SK-N-SH (cell line): ENCODE measurements around the gene ADAM33. TPM values are rescaled to one million over a fixed set of nuclear protein-coding genes. Genes with fewer than 3 reads are reported as not detected.

ENCODE experiments used
- CTCF ChIA-PET: fragments of 300-600, 350-600 bp; formaldehyde crosslinking; extraction: SDS; loops from one replicate; lab custom pipeline; 2021; lab: Yijun Ruan, JAX
- POLR2A ChIA-PET: fragments of 350-600 bp; sonication (Branson Sonifier 250); formaldehyde crosslinking; extraction: SDS; loops from one replicate; lab custom pipeline; 2020; ENCODE audit warnings: antibody characterized with exemption, inconsistent platforms; lab: Yijun Ruan, JAX
- DNase-seq: peaks from one replicate; pipeline ENCODE4 v3.0.0; 2012
- H2AFZ ChIP-seq: fragments of 200-600 bp; sonication (generic); 2 replicates; pipeline ENCODE4 v1.8.1; 2016; ENCODE audit warnings: antibody characterized with exemption, mild to moderate bottlenecking, low read depth
- H3F3A ChIP-seq: fragments of 200-600 bp; sonication (generic); replicated peaks from 2 replicates; pipeline ENCODE3; 2016; ENCODE audit warnings: antibody characterized with exemption, mild to moderate bottlenecking; ENCODE audit not compliant: insufficient read depth
- H3K27ac ChIP-seq, 2 experiments: fragments of 200-500 bp in 1 of 2; fragments of 200-600 bp in 1 of 2; sonication (Bioruptor generic) in 1 of 2; sonication (generic), shearing (Covaris generic) in 1 of 2; 2 replicates each; pipeline versions ENCODE4 v1.5.1 to v1.6.1; 2014 to 2016; ENCODE audit warnings: low read depth in 2 of 2, inconsistent platforms in 1 of 2, low read length in 1 of 2, mild to moderate bottlenecking in 1 of 2, mixed read lengths in 1 of 2
- H3K27me3 ChIP-seq: fragments of 200-600 bp; sonication (generic), shearing (Covaris generic); 2 replicates; pipeline ENCODE4 v1.6.1; 2016; ENCODE audit warnings: mixed run types; ENCODE audit not compliant: insufficient read depth
- H3K36me3 ChIP-seq, 2 experiments: fragments of 200-500 bp in 1 of 2; fragments of 200-600 bp in 1 of 2; sonication (Bioruptor generic) in 1 of 2; sonication (generic) in 1 of 2; replicated peaks in 1 of 2; 2 replicates each; pipeline versions ENCODE3 to v1.5.1; 2014 to 2016; ENCODE audit warnings: low read length in 1 of 2, mild to moderate bottlenecking in 1 of 2; ENCODE audit not compliant: insufficient read depth in 2 of 2, control insufficient read depth in 1 of 2
- H3K4me1 ChIP-seq, 2 experiments: fragments of 200-500 bp in 1 of 2; fragments of 200-600 bp in 1 of 2; sonication (Bioruptor generic) in 1 of 2; sonication (generic), shearing (Covaris generic) in 1 of 2; 2 replicates each; pipeline versions ENCODE4 v1.5.1 to v1.6.1; 2014 to 2016; ENCODE audit warnings: low read depth in 1 of 2, low read length in 1 of 2, mixed run types in 1 of 2; ENCODE audit not compliant: insufficient read depth in 2 of 2, control insufficient read depth in 1 of 2
- H3K4me2 ChIP-seq: fragments of 200-600 bp; sonication (generic), shearing (Covaris generic); 2 replicates; pipeline ENCODE4 v1.6.1; 2017; ENCODE audit warnings: mixed run types
- H3K4me3 ChIP-seq, 2 experiments: fragments of 200-500 bp in 1 of 2; fragments of 200-600 bp in 1 of 2; sonication (Bioruptor generic) in 1 of 2; sonication (generic), shearing (Covaris generic) in 1 of 2; 2 replicates each; pipeline versions ENCODE4 v1.5.1 to v1.8.1; 2014 to 2016; ENCODE audit warnings: low read depth in 2 of 2, inconsistent platforms in 1 of 2, low read length in 1 of 2, mild to moderate bottlenecking in 1 of 2, mixed read lengths in 1 of 2, moderate library complexity in 1 of 2
- H3K79me2 ChIP-seq: fragments of 200-600 bp; sonication (generic); 2 replicates; pipeline ENCODE4 v1.8.1; 2017; ENCODE audit warnings: mild to moderate bottlenecking; ENCODE audit not compliant: insufficient read depth
- H3K9ac ChIP-seq: fragments of 200-600 bp; sonication (generic); 2 replicates; pipeline ENCODE4 v1.6.1; 2017; ENCODE audit warnings: mixed run types
- H3K9me2 ChIP-seq: fragments of 200-600 bp; sonication (generic); 2 replicates; pipeline ENCODE4 v1.6.1; 2017; ENCODE audit warnings: mixed run types
- H3K9me3 ChIP-seq: fragments of 200-600 bp; sonication (generic); 2 replicates; pipeline ENCODE4 v1.6.1; 2017; ENCODE audit warnings: mixed run types, mild to moderate bottlenecking, moderate library complexity
- H4K20me1 ChIP-seq: fragments of 200-600 bp; sonication (generic); 2 replicates; pipeline ENCODE4 v1.6.1; 2017; ENCODE audit warnings: mild to moderate bottlenecking, mixed run types; ENCODE audit not compliant: insufficient read depth
- CTCF ChIP-seq: fragments of 200-600 bp; sonication (generic); IDR thresholded peaks from 2 replicates; pipeline ENCODE4 v1.6.1; 2017; ENCODE audit warnings: antibody characterized with exemption, mild to moderate bottlenecking, moderate library complexity
- ELF1 ChIP-seq: IDR thresholded peaks from 2 replicates; pipeline ENCODE4 v1.4.0; 2012
- EP300 ChIP-seq, 2 experiments: IDR thresholded peaks; 2 replicates each; pipeline versions ENCODE4 v1.4.0 to v1.6.1; 2012; ENCODE audit warnings: borderline replicate concordance in 1 of 2, low read depth in 1 of 2, low read length in 1 of 2
- EZH2phosphoT487 ChIP-seq: fragments of 200-600 bp; sonication (generic); IDR thresholded peaks from 2 replicates; pipeline ENCODE4 v1.6.1; 2017; ENCODE audit warnings: low read depth, mixed run types, mild to moderate bottlenecking, antibody characterized with exemption, moderate library complexity, borderline replicate concordance
- FOSL2 ChIP-seq: IDR thresholded peaks from 2 replicates; pipeline ENCODE4 v1.4.0; 2012; ENCODE audit warnings: low read depth, mild to moderate bottlenecking, moderate library complexity, borderline replicate concordance
- FOXJ3 ChIP-seq: sonication (generic); formaldehyde crosslinking; IDR thresholded peaks from 2 replicates; pipeline ENCODE4 v1.5.1; 2020; ENCODE audit warnings: mild to moderate bottlenecking, missing genetic modification reagents
- FOXM1 ChIP-seq: IDR thresholded peaks from 2 replicates; pipeline ENCODE4 v1.4.0; 2012; ENCODE audit warnings: low read depth, mild to moderate bottlenecking
- GABPA ChIP-seq: IDR thresholded peaks from 2 replicates; pipeline ENCODE4 v1.4.0; 2012; ENCODE audit warnings: low read depth, mild to moderate bottlenecking
- IRF3 ChIP-seq: fragments of 150-350 bp; IDR thresholded peaks from 2 replicates; pipeline ENCODE4 v1.6.1; 2016; ENCODE audit warnings: mild to moderate bottlenecking, low read depth, low read length
- JUND ChIP-seq: IDR thresholded peaks from 2 replicates; pipeline ENCODE4 v1.4.0; 2012
- MAX ChIP-seq: IDR thresholded peaks from 2 replicates; pipeline ENCODE4 v1.4.0; 2012; ENCODE audit warnings: low read depth
- MEF2A ChIP-seq: IDR thresholded peaks from 2 replicates; pipeline ENCODE4 v1.4.0; 2012; ENCODE audit warnings: low read depth, borderline replicate concordance
- NRF1 ChIP-seq: IDR thresholded peaks from 2 replicates; pipeline ENCODE4 v1.6.1; 2012; ENCODE audit warnings: low read depth, mild to moderate bottlenecking, low read length
- POLR2AphosphoS5 ChIP-seq: IDR thresholded peaks from 2 replicates; pipeline ENCODE4 v1.6.1; 2012; ENCODE audit warnings: low read depth, low read length
- RAD21 ChIP-seq: IDR thresholded peaks from 2 replicates; pipeline ENCODE4 v1.6.1; 2012; ENCODE audit warnings: mild to moderate bottlenecking, low read length
- RCOR1 ChIP-seq: fragments of 150-350 bp; IDR thresholded peaks from 2 replicates; pipeline ENCODE4 v1.6.1; 2017; ENCODE audit warnings: antibody characterized with exemption, low read length
- RXRA ChIP-seq: IDR thresholded peaks from 2 replicates; pipeline ENCODE4 v1.4.0; 2012; ENCODE audit warnings: low read depth, mild to moderate bottlenecking, borderline replicate concordance
- SIN3A ChIP-seq: IDR thresholded peaks from 2 replicates; pipeline ENCODE4 v1.6.1; 2012; ENCODE audit warnings: low read depth, mild to moderate bottlenecking, low read length, moderate library complexity, borderline replicate concordance
- TAF1 ChIP-seq: IDR thresholded peaks from 2 replicates; pipeline ENCODE4 v1.6.1; 2012; ENCODE audit warnings: low read depth, mild to moderate bottlenecking, low read length, moderate library complexity, borderline replicate concordance
- TCF12 ChIP-seq: IDR thresholded peaks from 2 replicates; pipeline ENCODE4 v1.4.0; 2012
- USF1 ChIP-seq: IDR thresholded peaks from 2 replicates; pipeline ENCODE4 v1.4.0; 2012; ENCODE audit warnings: low read depth, borderline replicate concordance
- ZBTB33 ChIP-seq: IDR thresholded peaks from 2 replicates; pipeline ENCODE4 v1.4.0; 2012; ENCODE audit warnings: low read depth, borderline replicate concordance
- WGBS: methylation state at CpG from one replicate; pipeline ENCODE4 v1.1.6; 2017; ENCODE audit warnings: low lambda C conversion rate; 5-methylcytosine and 5-hydroxymethylcytosine counted together
- polyA plus RNA-seq, 3 experiments: library from polyadenylated mRNA; depleted of rRNA; stranded (reverse); fragments of >200 nt; gene quantifications; 2 replicates each; pipeline ENCODE4 v1.2.3, GENCODE V29; 2012

ADAM33 gene
- polyA plus RNA-seq, 1 of the 3 experiments (the other 2 are of a cell fraction): 4.8 TPM

- Histone ChIP-seq H3K27ac (no peak overlapping the region), H3K36me3 (peaks cover 0 to 2% of the 10 kb centered on the region in 2 experiments), H3K4me3 (no peak overlapping the region), H3K9ac (no peak overlapping the region), H3K27me3 (no peaks in the 10 kb centered on the region), H4K20me1 (no peaks in the 10 kb centered on the region), H3K9me2 (no peaks in the 10 kb centered on the region), H2AFZ (no peak overlapping the region), H3K9me3 (no peaks in the 10 kb centered on the region), H3K79me2 (no peaks in the 10 kb centered on the region), H3F3A (no peaks in the 10 kb centered on the region), H3K4me2 (no peak overlapping the region), H3K4me1 (no peaks in the 10 kb centered on the region)
- CTCF ChIA-PET: no interaction called here
- POLR2A ChIA-PET: no interaction called here
- no peak for DNase-seq
- no peak for TF ChIP-seq POLR2AphosphoS5
- no peak for TF ChIP-seq RXRA
- TF ChIP-seq RCOR1: no peak
- no peak for TF ChIP-seq USF1
- TF ChIP-seq GABPA: no peak
- TF ChIP-seq JUND: no peak
- TF ChIP-seq ELF1: no peak
- TF ChIP-seq MEF2A: no peak
- no peak for TF ChIP-seq EP300 (IDR thresholded peaks at IDR 0.05; ENCODE audit: borderline replicate concordance in 1 of 2, low read depth in 1 of 2, low read length in 1 of 2)
- TF ChIP-seq FOXJ3 (CRISPR knock-in tag): no peak
- TF ChIP-seq FOSL2: no peak
- no peak for TF ChIP-seq NRF1
- TF ChIP-seq MAX: no peak
- TF ChIP-seq RAD21: no peak
- WGBS: 91% methylated on average over 2 of the region's 2 CpGs
Measured at GRCh38 chr20:3629893-3630292, 51.9 kb downstream of the ADAM33 start.

GRCh38 chr20:3628502-3629314 is 53.1 kb downstream of the ADAM33 start:
- H3K9ac ChIP-seq: no peak overlapping the region
- no peak overlapping the region for H3K27ac ChIP-seq
- POLR2A ChIA-PET: no interaction called here
- no peaks in the 10 kb centered on the region for H3K9me3 ChIP-seq
- no peaks in the 10 kb centered on the region for H3K27me3 ChIP-seq
- no peak overlapping the region for H3K4me3 ChIP-seq
- peaks cover 0 to 2% of the 10 kb centered on the region in 2 experiments for H3K36me3 ChIP-seq
- H3K4me2 ChIP-seq: no peak overlapping the region
- H2AFZ ChIP-seq: no peak overlapping the region
- DNase-seq: no peak
- no peaks in the 10 kb centered on the region for H3K79me2 ChIP-seq
- H3K4me1 ChIP-seq: no peaks in the 10 kb centered on the region
- H3F3A ChIP-seq: no peaks in the 10 kb centered on the region
- H3K9me2 ChIP-seq: no peaks in the 10 kb centered on the region
- 89% methylated on average over 16 of the region's 16 CpGs for WGBS
- CTCF ChIA-PET: no interaction called here
- H4K20me1 ChIP-seq: no peaks in the 10 kb centered on the region
- TF ChIP-seq ZBTB33: no peak
- TF ChIP-seq RXRA: no peak
- no peak for TF ChIP-seq MEF2A
- TF ChIP-seq TCF12: no peak
- TF ChIP-seq FOXJ3 (CRISPR knock-in tag): no peak
- TF ChIP-seq SIN3A: no peak
- no peak for TF ChIP-seq TAF1
- no peak for TF ChIP-seq IRF3
- TF ChIP-seq JUND: no peak
- no peak for TF ChIP-seq FOXM1
- TF ChIP-seq EZH2phosphoT487: no peak
- no peak for TF ChIP-seq EP300 (IDR thresholded peaks at IDR 0.05; ENCODE audit: borderline replicate concordance in 1 of 2, low read depth in 1 of 2, low read length in 1 of 2)
- no peak for TF ChIP-seq CTCF
- TF ChIP-seq GABPA: no peak
- no peak for TF ChIP-seq NRF1
- no peak for TF ChIP-seq ELF1
